GM18907 (cell line): ENCODE measurements around the gene IL1F10.

Experiments
- ATAC-seq: cut with Tn5 transposase; IDR thresholded peaks from one replicate; pipeline ENCODE4 v1.9.1; 2021; ENCODE audit warnings: mild to moderate bottlenecking, moderate library complexity; ENCODE audit not compliant: unreplicated experiment

IL1F10 gene, protein sequence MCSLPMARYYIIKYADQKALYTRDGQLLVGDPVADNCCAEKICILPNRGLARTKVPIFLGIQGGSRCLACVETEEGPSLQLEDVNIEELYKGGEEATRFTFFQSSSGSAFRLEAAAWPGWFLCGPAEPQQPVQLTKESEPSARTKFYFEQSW

GRCh38 chr2:113067681-113068080 is at the start of gene IL1F10:
Gene IL1F10, plus strand, starts transcription at chr2:113067970. Its CDS starts 4,769 bp downstream, at chr2:113072739.
- no peak for ATAC-seq

DNA sequence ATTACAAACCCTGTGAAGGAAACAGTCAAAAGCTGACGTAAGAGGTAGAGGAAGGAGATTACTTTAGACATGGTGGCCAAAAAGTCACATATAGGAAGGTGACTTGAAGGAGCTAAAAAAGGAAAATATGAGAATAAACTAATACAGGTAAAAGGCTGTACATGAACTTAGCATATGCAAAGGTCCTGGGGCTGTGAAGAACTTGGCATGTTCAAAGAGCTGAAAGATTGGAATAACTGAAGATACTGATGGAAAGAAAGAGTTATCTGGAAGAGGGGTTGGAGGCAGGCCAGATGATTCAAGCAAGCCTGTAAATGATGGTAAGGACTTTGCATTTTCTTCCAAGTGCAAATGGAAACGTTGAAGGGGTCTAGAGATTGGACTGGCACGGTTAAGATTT is 49.3 kb upstream of the IL1F10 start:
- ATAC-seq: no peak

DNA sequence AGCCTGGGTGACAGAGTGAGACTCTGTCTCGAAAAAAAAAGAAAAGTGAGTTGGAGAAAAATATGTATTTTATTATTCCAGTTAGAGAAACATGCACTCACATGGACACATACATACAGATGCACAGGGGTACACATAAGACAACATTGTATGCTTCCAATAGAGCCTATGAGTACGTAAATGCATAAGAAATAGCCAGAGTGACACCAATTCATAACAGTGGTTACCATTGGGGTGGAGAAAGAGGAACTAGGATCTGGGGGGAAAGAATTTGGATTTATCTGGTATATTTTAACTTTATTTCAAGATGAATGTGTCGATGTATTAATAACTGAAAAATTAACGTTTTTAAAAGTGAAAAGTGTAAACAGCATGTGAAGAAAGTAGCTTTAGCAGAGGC is 46.5 kb upstream of the IL1F10 start:
- ATAC-seq: no peak

- no peak for ATAC-seq
Measured at GRCh38 chr2:113024764-113025163, 43.0 kb upstream of the IL1F10 start.

DNA sequence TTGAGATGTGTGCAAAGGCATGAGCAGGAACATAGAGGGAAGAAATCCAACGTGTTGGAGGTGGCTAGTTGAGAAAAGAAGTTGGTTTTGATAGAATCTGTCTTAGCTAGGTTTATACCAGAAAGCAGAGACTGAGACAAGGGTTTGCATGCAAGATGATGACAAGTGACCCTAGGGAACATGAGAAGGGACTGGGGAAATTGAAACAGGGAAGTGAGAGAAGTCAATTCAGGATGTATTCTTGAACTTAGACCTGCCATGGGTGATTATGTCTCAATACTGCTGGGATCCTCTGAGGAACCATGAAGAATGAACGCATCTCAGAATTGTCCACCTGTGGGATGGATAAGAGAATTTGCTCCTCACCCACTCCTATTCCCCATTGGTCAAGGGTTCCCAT is 42.0 kb upstream of the IL1F10 start:
- no peak for ATAC-seq

DNA sequence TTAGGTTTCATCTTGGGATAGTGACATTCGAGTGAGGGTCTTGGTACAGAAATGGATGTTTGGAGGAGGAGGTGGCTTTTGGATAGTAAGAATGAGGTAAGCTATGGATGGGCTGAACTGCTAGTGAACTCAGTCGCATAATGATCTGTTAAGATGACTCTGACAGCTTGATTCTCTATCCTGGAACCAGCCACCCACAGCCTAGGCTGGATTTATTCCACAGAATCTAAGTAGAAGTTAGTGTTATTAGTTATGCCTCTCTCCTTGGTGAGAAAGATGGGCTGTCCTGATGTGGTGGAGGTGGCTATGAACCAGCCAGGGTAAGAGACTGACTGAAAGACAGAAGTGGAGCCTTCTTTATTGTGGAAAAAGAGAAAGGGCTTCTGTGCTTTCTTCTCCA is 40.1 kb upstream of the IL1F10 start:
- no peak for ATAC-seq

- ATAC-seq: no peak
Measured at GRCh38 chr2:113028112-113028511, 39.7 kb upstream of the IL1F10 start.

DNA sequence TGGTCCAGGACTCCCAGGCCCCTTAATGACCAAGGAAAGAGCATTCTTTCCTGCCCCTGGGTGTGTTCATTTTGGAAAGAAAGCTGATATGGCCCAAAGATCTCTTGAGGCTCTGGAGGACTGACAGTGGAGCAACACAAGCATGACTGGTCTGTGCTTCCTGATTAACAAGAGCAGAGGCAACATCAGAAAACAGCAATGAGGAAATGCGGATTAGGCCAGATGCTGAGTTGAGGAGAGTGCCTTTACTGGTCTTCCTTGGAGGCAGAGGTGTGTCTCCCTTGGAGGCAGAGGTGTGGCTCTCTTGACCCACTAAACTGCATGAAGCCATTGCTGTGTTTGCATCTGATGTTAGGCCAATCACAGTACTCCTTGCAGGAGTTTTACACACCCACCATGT is 35.0 kb upstream of the IL1F10 start:
- ATAC-seq: no peak

DNA sequence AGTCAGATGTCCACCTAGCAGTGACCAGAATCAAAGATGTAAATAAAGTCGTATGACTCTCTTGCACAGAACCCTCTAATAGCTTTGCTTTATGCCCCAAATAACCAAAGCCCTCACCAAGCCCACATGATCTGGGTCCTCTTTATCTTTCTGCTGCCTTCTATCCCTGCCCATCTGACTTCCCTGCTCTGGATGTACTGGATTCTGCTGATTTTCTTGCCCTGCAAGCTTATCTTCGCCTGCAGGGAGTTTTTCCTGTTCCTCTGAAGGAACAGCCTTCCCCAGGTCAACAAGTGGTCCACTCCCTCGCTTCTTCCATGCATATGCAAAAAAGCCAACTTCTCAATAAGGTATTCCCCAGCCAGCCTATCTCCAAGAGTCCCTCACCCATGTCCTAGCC is 33.8 kb upstream of the IL1F10 start:
- ATAC-seq: no peak

DNA sequence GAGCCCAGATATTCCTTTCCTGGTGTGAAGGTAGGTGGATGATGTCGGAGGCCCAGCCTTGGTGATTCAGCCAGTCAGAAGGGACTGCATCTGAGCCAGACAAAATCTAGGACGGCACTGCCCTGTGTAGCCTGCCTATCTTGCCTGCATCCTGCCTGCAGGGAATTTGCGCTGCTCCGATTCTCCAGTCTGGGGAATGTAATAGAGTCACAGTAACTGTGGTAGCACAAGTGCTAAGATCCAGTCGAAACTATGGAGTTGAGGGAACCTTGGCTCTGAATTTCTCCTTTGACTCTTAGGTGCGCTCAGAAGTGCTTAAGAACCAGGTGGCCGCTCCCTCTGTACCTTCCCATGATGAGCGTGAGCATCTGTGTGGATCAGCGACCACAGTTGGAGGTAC is 31.0 kb upstream of the IL1F10 start:
- ATAC-seq: no peak

GRCh38 chr2:113038291-113038690 is 29.5 kb upstream of the IL1F10 start:
- ATAC-seq: no peak

- no peak for ATAC-seq
Measured at GRCh38 chr2:113039158-113039557, 28.6 kb upstream of the IL1F10 start.

DNA sequence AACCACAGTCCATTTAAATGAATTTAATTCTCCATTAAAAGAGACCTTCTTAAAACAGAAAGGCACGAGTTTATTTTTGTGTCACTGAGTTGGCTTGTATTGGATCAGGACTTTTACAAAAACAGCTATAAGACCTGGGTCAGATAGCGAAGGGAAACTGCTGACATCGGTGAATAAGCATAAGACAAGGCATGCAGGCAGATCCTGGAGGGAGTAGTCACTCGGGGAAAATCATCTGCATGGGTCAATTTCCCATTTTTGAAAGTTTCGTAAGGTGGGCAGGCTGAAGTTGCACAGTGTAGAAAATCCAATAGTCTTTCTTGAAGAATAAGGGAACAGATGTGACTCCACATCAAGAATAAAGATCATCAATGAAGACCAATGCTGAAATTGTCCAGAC is 28.1 kb upstream of the IL1F10 start:
- ATAC-seq: no peak

- ATAC-seq: no peak
Measured at GRCh38 chr2:113041871-113042270, 25.9 kb upstream of the IL1F10 start.

DNA sequence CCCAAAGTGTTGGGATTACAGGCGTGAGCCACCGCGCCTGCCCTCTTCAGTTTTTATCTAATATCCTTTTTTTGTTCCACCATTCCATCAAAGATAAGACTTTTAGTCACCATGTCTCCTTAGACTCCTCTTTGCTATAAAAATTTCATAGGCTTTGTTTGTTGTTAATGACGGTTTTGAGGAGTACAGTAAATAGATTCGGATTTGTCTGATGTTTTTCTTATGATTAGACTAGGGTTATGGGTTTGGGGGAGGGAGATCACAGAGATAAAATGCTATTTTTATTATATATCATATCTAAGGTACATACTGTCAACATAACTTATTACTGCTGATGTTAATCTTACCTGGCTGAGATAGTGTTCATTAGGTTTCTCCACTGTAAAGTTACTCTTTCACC is 21.3 kb upstream of the IL1F10 start:
- no peak for ATAC-seq

- ATAC-seq: no peak
Measured at GRCh38 chr2:113050921-113051895, 16.6 kb upstream of the IL1F10 start.

DNA sequence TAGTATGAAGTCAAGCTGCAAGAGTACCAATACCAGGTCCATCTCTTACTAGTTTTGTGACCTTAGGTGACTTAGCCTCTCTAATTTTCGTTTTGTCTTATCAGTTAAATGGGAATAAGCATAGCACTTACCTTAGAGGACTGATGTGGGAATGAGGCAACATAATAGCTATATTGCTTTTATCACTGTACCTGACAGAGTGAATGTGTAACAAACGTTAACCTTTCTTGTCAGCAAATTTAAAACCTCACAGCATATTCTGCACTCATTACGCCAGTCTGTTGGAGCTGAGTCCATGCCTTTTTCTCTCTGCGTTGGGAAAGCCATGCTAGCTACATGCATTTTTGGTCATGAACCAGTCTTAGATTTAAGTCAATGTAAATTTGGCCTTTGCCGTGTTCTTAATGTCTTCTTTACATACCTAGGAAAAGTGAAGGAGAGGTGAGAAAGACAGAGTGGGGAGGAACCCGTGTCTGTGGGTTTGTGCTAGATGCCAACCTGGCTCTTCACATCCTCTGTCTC is 15.3 kb upstream of the IL1F10 start, which contains the start of gene IL36B:
IL36B (minus strand) TSS at position 472 of the 522 bp plus-strand sequence.
- no peak for ATAC-seq

DNA sequence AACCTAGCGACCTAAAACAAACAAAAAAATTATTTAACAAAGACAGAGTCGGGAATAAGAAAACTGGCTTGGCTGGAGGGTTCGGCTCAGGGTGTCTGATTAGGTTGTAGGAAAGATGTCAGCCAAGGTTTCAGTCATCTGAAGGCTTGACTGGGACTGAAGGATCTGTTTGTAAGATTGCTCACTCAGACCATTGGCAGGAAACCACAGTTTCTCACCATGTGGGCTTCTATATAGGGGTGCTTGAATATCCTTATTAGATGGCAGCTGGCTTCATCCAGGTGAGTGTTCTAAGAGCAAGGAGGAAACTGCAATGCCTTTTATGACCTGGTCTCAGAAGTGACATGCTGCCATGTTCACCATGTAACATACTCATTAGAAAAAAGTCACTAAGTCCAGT is 14.1 kb upstream of the IL1F10 start:
- no peak for ATAC-seq

DNA sequence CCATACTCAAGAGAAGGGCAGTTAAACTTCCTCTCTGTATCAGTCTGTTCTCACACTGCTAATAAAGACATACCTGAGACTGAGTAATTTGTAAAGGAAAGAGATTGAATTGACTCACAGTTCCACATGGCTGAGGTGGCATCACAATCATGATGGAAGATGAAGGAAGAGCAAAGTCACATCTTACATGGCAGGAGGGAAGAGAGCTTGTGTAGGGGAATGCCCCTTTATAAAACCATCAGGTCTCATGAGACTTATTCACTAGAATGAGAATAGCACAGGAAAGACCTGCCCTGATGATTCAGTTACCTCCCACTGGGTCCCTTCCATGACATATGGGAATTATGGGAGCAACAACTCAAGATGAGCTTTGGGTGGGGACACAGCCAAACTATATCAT is 13.7 kb upstream of the IL1F10 start:
- ATAC-seq: no peak

DNA sequence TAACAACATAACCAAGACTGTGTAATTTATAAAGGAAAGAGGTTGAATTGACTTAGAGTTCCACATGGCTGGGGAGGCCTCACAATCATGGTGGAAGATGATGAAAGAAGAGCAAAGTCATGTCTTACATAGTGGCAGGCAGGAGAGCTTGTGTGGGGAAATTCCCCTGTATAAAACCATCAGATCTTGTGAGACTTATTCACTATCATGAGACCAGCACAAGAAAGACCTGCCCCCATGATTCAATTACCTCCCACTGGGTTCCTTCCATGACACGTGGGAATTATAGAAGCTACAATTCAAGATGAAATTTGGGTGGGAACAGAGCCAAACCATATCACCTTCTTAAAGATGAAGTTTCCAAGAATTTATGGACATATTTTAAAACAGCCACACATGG is 11.2 kb upstream of the IL1F10 start:
- ATAC-seq: no peak

- no peak for ATAC-seq
Measured at GRCh38 chr2:113057117-113057516, 10.7 kb upstream of the IL1F10 start.

GRCh38 chr2:113058411-113058994 is 9.3 kb upstream of the IL1F10 start:
- no peak for ATAC-seq
